Neural crest cell (in vitro differentiated cells): ENCODE results near the gene ASGR1. TPM values are rescaled to one million over a fixed set of nuclear protein-coding genes. Genes with fewer than 3 reads are reported as not detected.

Experiments used
- DNase-seq: peaks from one replicate; pipeline ENCODE4 v3.0.0; 2021; ENCODE audit warnings: low read depth, mixed read lengths, low spot score
- H3K27ac Mint-ChIP-seq: one replicate; pipeline ENCODE4 v1.8.0; 2021; ENCODE audit warnings: mild to moderate bottlenecking, mixed read lengths; ENCODE audit not compliant: unreplicated experiment
- H3K27me3 Mint-ChIP-seq: 2 replicates; pipeline ENCODE4 v1.8.0; 2021; ENCODE audit warnings: low read depth, mild to moderate bottlenecking, mixed read lengths
- H3K36me3 Mint-ChIP-seq: 2 replicates; pipeline ENCODE4 v1.8.0; 2021; ENCODE audit warnings: low read depth, mild to moderate bottlenecking, mixed read lengths
- H3K4me1 Mint-ChIP-seq: 2 replicates; pipeline ENCODE4 v1.8.0; 2021; ENCODE audit warnings: mixed read lengths
- H3K4me3 Mint-ChIP-seq: one replicate; pipeline ENCODE4 v1.8.0; 2021; ENCODE audit warnings: mild to moderate bottlenecking, mixed read lengths
- H3K9me3 Mint-ChIP-seq: 2 replicates; pipeline ENCODE4 v1.8.0; 2021; ENCODE audit warnings: mixed read lengths
- CTCF ChIP-seq: fragments of 200-600 bp; sonication (generic); conservative IDR thresholded peaks from 2 replicates; pipeline ENCODE4 v1.5.0; 2021; ENCODE audit warnings: antibody characterized with exemption, mild to moderate bottlenecking
- total RNA-seq: library from RNA; stranded (reverse); gene quantifications from 2 replicates; pipeline ENCODE4 v1.2.1, GENCODE V29; 2021

ASGR1 gene
- total RNA-seq, 1 donor from 2014 or later: 11.2 TPM

- Mint-ChIP-seq H3K36me3 (peaks cover 3% of the 10 kb centered on the region), H3K4me3 (no peak overlapping the region), H3K9me3 (no peaks in the 10 kb centered on the region), H3K4me1 (no peaks in the 10 kb centered on the region), H3K27ac (peak overlapping the region; percentile 43), H3K27me3 (no peaks in the 10 kb centered on the region)
- TF ChIP-seq CTCF: no peak
- DNase-seq: no peak
Measured at GRCh38 chr17:7196651-7197401, 17.7 kb upstream of the ASGR1 start.

- no peak overlapping the region for H3K27ac Mint-ChIP-seq
- no peak for DNase-seq
- peaks cover under 1% of the 10 kb centered on the region for H3K36me3 Mint-ChIP-seq
- H3K9me3 Mint-ChIP-seq: no peaks in the 10 kb centered on the region
- H3K27me3 Mint-ChIP-seq: no peaks in the 10 kb centered on the region
- no peaks in the 10 kb centered on the region for H3K4me1 Mint-ChIP-seq
- no peak overlapping the region for H3K4me3 Mint-ChIP-seq
- no peak for TF ChIP-seq CTCF
Measured at GRCh38 chr17:7195971-7196370, 16.8 kb upstream of the ASGR1 start.

GRCh38 chr17:7192271-7192937, 13.2 kb upstream of the ASGR1 start:
- Mint-ChIP-seq H3K36me3 (no peaks in the 10 kb centered on the region), H3K27ac (peak overlapping the region; percentile 81), H3K4me3 (no peak overlapping the region), H3K27me3 (no peaks in the 10 kb centered on the region), H3K9me3 (no peaks in the 10 kb centered on the region), H3K4me1 (no peaks in the 10 kb centered on the region)
- TF ChIP-seq CTCF: no peak
- DNase-seq: no peak

- no peaks in the 10 kb centered on the region for H3K9me3 Mint-ChIP-seq
- peak; percentile 48 for DNase-seq
- H3K4me1 Mint-ChIP-seq: peaks cover under 1% of the 10 kb centered on the region
- no peaks in the 10 kb centered on the region for H3K27me3 Mint-ChIP-seq
- peaks cover under 1% of the 10 kb centered on the region for H3K36me3 Mint-ChIP-seq
- TF ChIP-seq CTCF: no peak
- peak overlapping the region; percentile 47 for H3K27ac Mint-ChIP-seq
- peak overlapping the region; percentile 49 for H3K4me3 Mint-ChIP-seq
Measured at GRCh38 chr17:7191571-7192270, 12.6 kb upstream of the ASGR1 start.

- H3K4me1 Mint-ChIP-seq: peaks cover 6% of the 10 kb centered on the region
- no peak for TF ChIP-seq CTCF
- no peak overlapping the region for H3K27ac Mint-ChIP-seq
- H3K36me3 Mint-ChIP-seq: peaks cover 6% of the 10 kb centered on the region
- DNase-seq: no peak
- no peaks in the 10 kb centered on the region for H3K9me3 Mint-ChIP-seq
- H3K27me3 Mint-ChIP-seq: no peaks in the 10 kb centered on the region
- H3K4me3 Mint-ChIP-seq: no peak overlapping the region
Measured at GRCh38 chr17:7191069-7191468, 11.9 kb upstream of the ASGR1 start.
